H54 (cell line): ENCODE results near the gene BTBD16.

Experiments
- DNase-seq: peaks from one replicate; pipeline ENCODE4 v3.0.0; 2011; ENCODE audit warnings: low spot score, mixed read lengths; ENCODE audit not compliant: insufficient read length
- FAIRE-seq: peaks from 3 replicates; lab custom pipeline; 2011; peaks lifted over from hg19 to GRCh38; lab: Jason Lieb, UNC
- POLR2A ChIP-seq: IDR thresholded peaks from 2 replicates; pipeline ENCODE4 v1.6.1; 2011; ENCODE audit warnings: low read depth, mild to moderate bottlenecking, low read length

The BTBD16 gene

DNA sequence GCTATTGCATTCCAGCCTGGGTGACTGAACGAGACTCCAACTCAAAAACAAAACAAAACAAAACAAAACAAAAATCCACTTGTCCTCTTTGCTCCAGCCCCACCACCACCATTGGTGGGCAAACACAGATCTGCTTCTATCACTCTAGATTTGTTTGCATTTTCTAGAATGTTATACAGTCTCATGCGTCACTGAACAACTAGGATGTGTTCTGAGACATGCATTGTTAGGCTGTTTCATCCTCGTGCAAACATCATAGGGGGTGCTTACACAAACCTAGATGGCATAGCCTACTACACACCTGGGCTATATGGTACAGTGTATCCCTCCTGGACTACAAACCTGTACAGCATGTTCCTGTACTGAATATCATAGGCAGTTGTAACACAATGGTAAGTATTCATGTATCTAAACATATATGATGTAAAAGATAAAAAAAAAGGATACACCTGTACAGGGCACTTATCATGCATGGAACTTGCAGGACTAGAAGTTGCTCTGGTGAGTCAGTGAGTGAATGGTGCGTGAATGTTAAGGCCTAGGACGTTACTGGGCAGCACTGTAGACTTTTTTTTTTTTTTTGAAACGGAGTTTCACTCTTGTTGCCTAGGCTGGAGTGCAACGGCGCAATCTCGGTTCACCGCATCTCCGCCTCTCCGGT lies 45.3 kb downstream of the BTBD16 start:
- no peak for DNase-seq
- no peak for TF ChIP-seq POLR2A
- FAIRE-seq, result no peak

GRCh38 chr10:122321960-122322359 lies 50.9 kb downstream of the BTBD16 start:
- DNase-seq (no peak), FAIRE-seq (no peak)
- TF ChIP-seq POLR2A, result no peak

DNA sequence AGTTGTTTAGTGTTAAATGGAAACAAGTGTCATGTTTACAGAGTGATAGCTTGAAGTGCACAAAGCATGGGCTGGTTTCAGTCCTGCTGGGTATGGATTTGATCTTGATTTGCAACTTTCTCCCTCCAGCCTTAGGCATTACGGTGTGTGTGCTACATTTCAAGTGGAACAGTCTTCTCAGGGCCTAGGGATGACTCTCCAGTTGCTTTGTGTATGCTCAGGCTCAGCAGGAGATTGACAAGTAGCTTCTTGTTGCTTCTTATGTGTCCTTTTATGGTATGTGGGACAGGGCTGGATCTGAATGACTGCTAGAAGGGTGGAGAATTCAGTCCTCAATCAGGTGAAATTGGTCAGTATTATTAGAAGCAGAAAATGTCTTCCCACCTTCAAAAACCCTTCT lies 52.1 kb downstream of the BTBD16 start:
- no peak for TF ChIP-seq POLR2A
- FAIRE-seq (no peak), DNase-seq (no peak)

DNA sequence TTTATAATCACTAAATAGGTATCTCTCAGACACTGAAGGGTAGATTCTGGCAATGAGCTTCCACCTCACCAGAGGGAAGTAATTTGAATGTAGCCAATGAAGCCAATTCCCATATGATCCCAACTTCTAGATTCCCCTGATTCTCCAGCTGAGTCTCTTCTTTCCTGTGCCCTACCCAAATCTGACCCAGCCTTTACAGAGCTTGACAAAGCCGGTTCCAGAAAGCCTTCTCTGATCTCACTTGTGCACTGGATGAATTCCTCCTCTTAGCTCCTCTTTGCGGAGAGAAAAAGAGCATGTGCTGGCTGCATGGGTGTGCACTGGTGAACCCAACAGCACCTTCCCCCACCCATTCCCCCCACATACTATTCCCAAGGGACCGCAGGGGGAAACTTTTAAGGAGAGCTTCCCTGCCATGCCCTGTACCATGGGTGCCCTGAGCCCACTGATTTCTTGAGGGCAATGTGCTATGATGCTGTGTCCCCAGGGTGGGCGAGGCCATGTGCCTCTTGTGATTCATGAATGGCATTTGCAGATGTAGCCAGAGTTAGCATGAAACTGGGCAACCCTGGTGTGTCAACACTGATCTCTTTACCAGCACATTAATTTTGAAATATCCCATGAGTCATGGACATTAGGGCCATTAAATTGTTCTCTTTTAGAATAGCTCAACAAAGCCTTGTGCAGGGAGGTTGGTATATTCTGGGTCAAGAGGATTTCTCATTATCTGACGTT lies 53.0 kb downstream of the BTBD16 start:
- DNase-seq, result no peak
- no peak for TF ChIP-seq POLR2A
- no peak for FAIRE-seq

- DNase-seq (no peak), FAIRE-seq (no peak)
- TF ChIP-seq POLR2A, result no peak
Observed at GRCh38 chr10:122325235-122325634, 54.1 kb downstream of the BTBD16 start.

DNA sequence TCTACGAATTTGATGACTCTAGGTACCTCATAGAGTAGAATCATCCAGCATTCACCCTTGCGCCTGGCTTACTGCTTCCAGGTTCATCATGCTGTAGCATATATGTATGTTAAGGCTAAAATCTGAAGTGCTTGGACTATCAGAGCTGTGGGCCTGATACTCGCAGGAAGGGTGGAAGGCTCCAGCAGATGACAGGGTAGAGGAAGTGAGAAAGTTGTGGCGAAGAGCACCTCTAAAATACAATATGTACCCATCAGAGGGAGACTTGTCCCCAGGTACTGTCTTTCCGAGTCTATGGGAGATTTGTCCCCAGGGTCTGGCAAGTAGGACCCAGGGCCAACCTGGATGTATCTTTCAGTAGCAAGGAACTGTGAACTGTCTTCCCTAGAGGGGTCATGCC lies 55.3 kb downstream of the BTBD16 start:
- DNase-seq, result no peak
- no peak for FAIRE-seq
- no peak for TF ChIP-seq POLR2A

DNA sequence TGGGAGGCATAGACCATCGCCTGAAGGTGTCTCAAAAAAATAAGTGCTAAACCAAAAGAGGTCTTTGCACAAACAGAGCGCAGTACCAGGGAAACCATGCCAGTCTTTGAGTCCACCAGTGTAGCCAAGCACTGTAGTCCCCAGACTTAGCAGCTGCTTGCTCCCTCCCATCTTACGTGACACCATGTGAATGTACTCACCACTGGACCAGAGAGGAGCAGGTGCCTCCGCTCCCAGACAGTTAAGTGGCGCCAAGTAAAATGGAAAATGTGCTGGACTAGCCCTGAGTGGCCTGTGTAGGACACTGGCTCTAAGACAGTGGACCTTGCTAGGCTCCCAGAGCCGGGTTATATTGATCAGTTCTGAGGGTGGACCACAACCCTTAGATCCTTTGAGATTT lies 55.7 kb downstream of the BTBD16 start:
- TF ChIP-seq POLR2A, result no peak
- no peak for DNase-seq
- FAIRE-seq, result no peak

- FAIRE-seq (no peak), DNase-seq (no peak)
- TF ChIP-seq POLR2A, result no peak
Observed at GRCh38 chr10:122327237-122328206, 56.4 kb downstream of the BTBD16 start.

- DNase-seq, result no peak
- no peak for TF ChIP-seq POLR2A
- no peak for FAIRE-seq
Observed at GRCh38 chr10:122328676-122329075, 57.6 kb downstream of the BTBD16 start.

- TF ChIP-seq POLR2A, result no peak
- DNase-seq (no peak), FAIRE-seq (no peak)
Observed at GRCh38 chr10:122329416-122329815, 58.3 kb downstream of the BTBD16 start.

DNA sequence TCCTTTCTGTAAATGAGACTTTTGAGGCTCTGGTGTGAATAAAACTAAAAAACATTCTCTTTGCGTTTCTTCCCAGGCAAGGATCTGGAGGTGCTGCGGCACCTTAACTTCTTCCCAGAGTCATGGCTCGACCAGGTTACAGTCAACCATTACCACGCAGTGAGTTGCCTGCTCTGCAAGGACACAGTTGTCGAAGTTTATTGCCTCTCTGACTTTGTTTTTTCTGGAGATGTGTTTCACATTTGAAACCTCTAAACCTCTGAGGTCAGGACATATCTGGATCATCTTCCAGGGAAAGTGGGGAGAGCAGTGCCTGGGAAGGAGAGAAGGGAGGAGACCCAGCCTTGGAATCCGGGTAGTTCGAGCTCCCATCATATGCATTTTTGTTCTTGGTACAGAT lies 60.0 kb downstream of the BTBD16 start:
- TF ChIP-seq POLR2A, result no peak
- FAIRE-seq, result no peak
- no peak for DNase-seq

- no peak for DNase-seq
- FAIRE-seq, result no peak
- TF ChIP-seq POLR2A, result no peak
Observed at GRCh38 chr10:122331615-122332446, 60.7 kb downstream of the BTBD16 start.

DNA sequence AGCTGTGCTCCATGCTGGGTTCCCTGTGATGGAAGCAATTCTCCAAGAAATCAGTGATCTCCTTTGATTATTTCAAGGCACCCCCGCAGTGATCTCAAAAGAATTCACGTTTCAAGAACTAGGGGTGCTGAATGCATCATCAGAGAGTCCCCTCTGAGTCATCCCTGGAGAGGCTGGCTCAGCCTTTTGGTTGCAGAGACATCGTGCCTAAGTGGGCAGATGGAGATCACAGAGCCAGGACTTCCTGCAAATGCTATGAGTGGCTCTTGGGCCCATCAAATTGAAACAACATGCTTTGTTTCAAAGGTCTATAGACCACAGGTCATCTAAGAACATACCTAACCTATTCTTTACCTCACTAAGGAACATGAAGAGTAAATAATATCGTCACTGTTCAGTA lies 61.9 kb downstream of the BTBD16 start:
- TF ChIP-seq POLR2A, result no peak
- DNase-seq (no peak), FAIRE-seq (no peak)
